ENCODE data around the gene MAP3K8.
"Not testable (repeated sequence)": the region's sequence is repeated elsewhere in the genome, so short reads cannot be mapped to it uniquely, and the experiment has no call there.

DNA sequence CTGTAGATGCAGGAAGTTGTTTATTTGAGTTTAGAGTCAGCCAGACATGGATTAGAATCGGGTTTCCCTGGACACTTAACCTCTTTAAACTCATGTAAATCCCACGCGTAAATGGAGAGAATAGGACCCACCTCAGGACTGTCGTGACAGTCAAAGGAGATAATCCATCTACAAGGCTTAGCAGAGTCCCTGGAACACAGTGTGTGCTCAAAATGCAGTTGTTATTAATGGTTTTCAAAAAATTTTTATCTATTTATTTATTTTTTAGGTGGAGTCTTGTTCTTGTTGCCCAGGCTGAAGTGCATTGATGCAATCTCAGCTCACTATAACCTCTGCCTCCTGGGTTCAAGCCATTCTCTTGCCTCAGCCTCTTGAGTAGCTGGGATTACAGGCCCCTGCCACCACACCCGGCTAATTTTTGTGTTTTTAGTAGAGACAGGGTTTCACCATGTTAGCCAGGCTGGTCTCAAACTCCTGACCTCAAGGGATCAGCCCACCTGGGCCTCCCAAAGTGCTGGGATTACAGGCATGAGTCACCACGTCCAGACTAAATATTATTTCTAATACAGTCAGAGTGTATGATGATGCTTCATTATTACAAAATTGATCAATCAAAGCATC lies 10.2 kb upstream of the MAP3K8 start:
- not testable (repeated sequence) for TF ChIP-seq CTCF, POLR2A (IDR thresholded peaks at IDR 0.05)
